ENCODE results near the gene CDY2A.
"Not testable (repeated sequence)": the region's sequence is repeated elsewhere in the genome, so short reads cannot be mapped to it uniquely, and the experiment has no call there.

CDY2A gene

DNA sequence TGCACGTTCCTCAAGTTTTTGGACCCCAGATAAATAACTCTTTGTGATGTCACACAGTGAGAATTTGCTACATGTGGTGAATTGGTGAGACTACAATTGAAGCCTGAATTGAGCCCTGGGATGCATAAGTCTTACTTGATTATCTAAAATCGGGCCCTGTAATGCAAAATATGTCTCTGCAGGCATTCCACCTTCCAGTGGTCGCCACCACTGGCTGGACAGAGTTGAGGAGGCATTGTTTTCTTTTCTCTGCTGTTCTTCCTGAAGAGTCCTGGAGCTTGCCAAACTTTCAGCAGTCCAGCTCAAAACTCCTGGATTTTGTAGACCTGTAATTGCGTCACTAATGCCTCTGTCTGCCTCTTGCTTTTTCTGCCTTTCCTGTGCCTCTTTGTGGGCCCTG lies 23.5 kb downstream of the CDY2A start:
- not testable (repeated sequence) for H3K4me3 ChIP-seq (ENCODE audit: low read length); H3K9me3 ChIP-seq (ENCODE audit: control insufficient read depth, insufficient read depth, low read length); H3K36me3 ChIP-seq (ENCODE audit: control insufficient read depth, insufficient read depth, low read length); DNase-seq (ENCODE audit: low read depth, low spot score); H3K27ac ChIP-seq (ENCODE audit: low read length); H3K27me3 ChIP-seq (ENCODE audit: control insufficient read depth, insufficient read depth, low read length); H3K4me1 ChIP-seq (ENCODE audit: control insufficient read depth, insufficient read depth, low read length)
- no CpG with 5 or more reads among the region's 4 CpGs for WGBS (ENCODE audit: insufficient coverage, insufficient read length)

GRCh38 chrY:18056473-18056872 lies 30.9 kb downstream of the CDY2A start:
- H3K36me3 ChIP-seq (ENCODE audit: control insufficient read depth, insufficient read depth, low read length); H3K4me3 ChIP-seq (ENCODE audit: low read length); H3K9me3 ChIP-seq (ENCODE audit: control insufficient read depth, insufficient read depth, low read length); H3K4me1 ChIP-seq (ENCODE audit: control insufficient read depth, insufficient read depth, low read length); H3K27ac ChIP-seq (ENCODE audit: low read length); H3K27me3 ChIP-seq (ENCODE audit: control insufficient read depth, insufficient read depth, low read length); DNase-seq (ENCODE audit: low read depth, low spot score): not testable (repeated sequence)
- no CpG with 5 or more reads among the region's 3 CpGs for WGBS (ENCODE audit: insufficient coverage, insufficient read length)

DNA sequence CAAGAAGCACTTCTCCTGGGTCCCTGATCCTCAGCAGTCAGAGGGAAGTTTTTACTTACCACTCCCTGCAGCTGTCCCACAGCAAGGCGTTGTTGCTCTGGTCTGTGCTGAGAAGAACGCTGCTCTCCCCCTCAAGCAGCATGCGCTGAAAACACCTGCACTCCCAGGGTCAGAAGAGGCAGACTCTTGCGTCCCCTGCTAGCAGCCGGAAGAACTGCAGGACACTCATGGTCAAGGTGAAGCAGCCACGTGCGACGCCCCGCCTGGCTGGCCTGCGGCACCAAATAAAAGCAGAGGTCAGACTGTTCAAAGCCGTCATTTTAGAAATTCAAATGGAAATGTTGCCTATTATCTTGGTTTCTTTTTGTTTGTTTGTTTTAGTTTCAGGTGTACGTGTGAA lies 47.9 kb downstream of the CDY2A start:
- not testable (repeated sequence) for H3K4me1 ChIP-seq (ENCODE audit: control insufficient read depth, insufficient read depth, low read length); DNase-seq (ENCODE audit: low read depth, low spot score); H3K27me3 ChIP-seq (ENCODE audit: control insufficient read depth, insufficient read depth, low read length); H3K27ac ChIP-seq (ENCODE audit: low read length); H3K9me3 ChIP-seq (ENCODE audit: control insufficient read depth, insufficient read depth, low read length); H3K4me3 ChIP-seq (ENCODE audit: low read length); H3K36me3 ChIP-seq (ENCODE audit: control insufficient read depth, insufficient read depth, low read length)
- WGBS (ENCODE audit: insufficient coverage, insufficient read length) = no CpG with 5 or more reads among the region's 12 CpGs

Data from iPS DF 6.9 (cell line).